ENCODE measurements around the gene RTN4RL1. TPM values are rescaled to one million over a fixed set of nuclear protein-coding genes. Genes with fewer than 3 reads are reported as not detected.
"Not testable (repeated sequence)": the region's sequence is repeated elsewhere in the genome, so short reads cannot be mapped to it uniquely, and the experiment has no call there.

RTN4RL1 gene
- total and polyA plus RNA-seq, 10 donors, result 0.09 to 4.5 (median 1.2) TPM

DNA sequence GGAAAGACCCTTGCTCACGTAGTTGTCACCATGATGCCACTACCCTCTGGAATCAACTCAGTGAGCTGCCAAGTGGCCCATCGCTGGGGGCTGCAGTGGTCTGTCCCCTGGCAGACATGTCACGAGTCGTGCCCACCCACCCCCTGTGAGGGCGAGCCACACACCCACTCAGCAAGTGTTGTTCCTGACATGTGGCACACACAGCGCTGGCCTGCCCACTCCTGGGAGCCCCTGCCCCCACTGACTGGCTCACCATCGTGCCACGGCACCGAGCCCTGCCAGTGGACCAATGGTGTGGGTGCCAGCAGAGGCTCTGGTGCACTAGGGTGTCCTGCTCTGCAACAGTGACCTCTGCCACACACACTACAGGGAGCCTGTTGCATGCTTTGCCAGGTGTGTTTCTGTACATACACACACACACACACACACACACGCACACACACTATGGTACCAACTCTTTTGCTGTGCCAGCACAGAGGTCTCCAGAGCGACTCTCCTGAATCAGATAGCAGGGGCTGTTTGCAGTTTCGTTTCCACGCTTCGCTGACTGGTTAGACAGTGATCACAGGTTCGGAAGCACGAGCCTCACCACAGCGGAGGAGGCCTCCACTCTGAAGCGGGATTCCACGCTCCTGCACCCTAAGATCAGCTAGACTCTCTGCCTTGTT lies 7.7 kb downstream of the RTN4RL1 start:
- TF ChIP-seq POLR2A (IDR thresholded peaks at IDR 0.05), result no peak
- no peak for TF ChIP-seq POLR2AphosphoS5 (IDR thresholded peaks at IDR 0.05)
- TF ChIP-seq, protein P1, sequence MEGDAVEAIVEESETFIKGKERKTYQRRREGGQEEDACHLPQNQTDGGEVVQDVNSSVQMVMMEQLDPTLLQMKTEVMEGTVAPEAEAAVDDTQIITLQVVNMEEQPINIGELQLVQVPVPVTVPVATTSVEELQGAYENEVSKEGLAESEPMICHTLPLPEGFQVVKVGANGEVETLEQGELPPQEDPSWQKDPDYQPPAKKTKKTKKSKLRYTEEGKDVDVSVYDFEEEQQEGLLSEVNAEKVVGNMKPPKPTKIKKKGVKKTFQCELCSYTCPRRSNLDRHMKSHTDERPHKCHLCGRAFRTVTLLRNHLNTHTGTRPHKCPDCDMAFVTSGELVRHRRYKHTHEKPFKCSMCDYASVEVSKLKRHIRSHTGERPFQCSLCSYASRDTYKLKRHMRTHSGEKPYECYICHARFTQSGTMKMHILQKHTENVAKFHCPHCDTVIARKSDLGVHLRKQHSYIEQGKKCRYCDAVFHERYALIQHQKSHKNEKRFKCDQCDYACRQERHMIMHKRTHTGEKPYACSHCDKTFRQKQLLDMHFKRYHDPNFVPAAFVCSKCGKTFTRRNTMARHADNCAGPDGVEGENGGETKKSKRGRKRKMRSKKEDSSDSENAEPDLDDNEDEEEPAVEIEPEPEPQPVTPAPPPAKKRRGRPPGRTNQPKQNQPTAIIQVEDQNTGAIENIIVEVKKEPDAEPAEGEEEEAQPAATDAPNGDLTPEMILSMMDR (IDR thresholded peaks at IDR 0.05 in 8 of 11, conservative IDR thresholded peaks at IDR 0.05 in 3 of 11), result no peak
- Histone ChIP-seq H3K27me3 (replicated peaks in 1 of 7) (peaks cover 0 to 46% (median 0%) of the 10 kb centered on the region in 7 donors), H3K27ac (no peak overlapping the region), H3K4me1 (peaks cover 0 to 27% (median 14%) of the 10 kb centered on the region in 6 donors), H3K9me3 (no peaks in the 10 kb centered on the region), H3K4me3 (no peak overlapping the region), H3K36me3 (no peaks in the 10 kb centered on the region)
- no peak for DNase-seq
- 81 to 92% (median 90%) methylated on average over 12 to 19 of the region's 19 CpGs for WGBS, 5 donors
- intact Hi-C loops (cut with DNase I; ENCODE audit: low total_unique reads), result no loop called here

DNA sequence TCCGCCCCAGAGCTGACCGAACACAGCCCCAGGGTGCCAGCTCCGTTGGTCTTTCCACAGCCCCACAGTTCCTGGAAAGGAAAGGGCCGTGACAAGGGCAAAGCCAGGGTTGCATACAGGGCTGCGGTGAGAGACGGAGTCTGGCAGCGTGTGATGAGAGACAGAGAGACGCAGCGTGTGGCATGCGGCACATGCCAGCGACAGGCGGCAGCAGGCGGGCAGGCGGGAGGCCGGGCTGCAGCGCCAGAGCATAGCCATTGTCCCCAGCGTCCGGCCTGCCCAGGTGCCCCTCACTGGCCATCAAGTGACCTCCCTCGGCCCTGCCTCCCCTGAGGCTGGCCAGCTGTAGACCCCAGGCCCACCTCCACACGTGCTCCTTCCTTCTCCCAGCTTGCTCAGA lies 8.6 kb downstream of the RTN4RL1 start:
- no peak for TF ChIP-seq POLR2A (IDR thresholded peaks at IDR 0.05)
- TF ChIP-seq POLR2AphosphoS5 (IDR thresholded peaks at IDR 0.05), result no peak
- TF ChIP-seq, protein P1 (IDR thresholded peaks at IDR 0.05 in 8 of 11, conservative IDR thresholded peaks at IDR 0.05 in 3 of 11), result no peak
- Histone ChIP-seq H3K4me3 (no peak overlapping the region), H3K27me3 (replicated peaks in 1 of 7) (peaks cover 0 to 50% (median 0%) of the 10 kb centered on the region in 7 donors), H3K4me1 (peaks cover 0 to 29% (median 19%) of the 10 kb centered on the region in 6 donors), H3K36me3 (no peaks in the 10 kb centered on the region), H3K27ac (no peak overlapping the region), H3K9me3 (no peaks in the 10 kb centered on the region)
- intact Hi-C loops (cut with DNase I; ENCODE audit: low total_unique reads), result no loop called here
- no peak for DNase-seq
- whole genome bisulfite sequencing, 5 donors, result 89 to 94% (median 94%) methylated on average over 18 to 20 of the region's 20 CpGs

DNA sequence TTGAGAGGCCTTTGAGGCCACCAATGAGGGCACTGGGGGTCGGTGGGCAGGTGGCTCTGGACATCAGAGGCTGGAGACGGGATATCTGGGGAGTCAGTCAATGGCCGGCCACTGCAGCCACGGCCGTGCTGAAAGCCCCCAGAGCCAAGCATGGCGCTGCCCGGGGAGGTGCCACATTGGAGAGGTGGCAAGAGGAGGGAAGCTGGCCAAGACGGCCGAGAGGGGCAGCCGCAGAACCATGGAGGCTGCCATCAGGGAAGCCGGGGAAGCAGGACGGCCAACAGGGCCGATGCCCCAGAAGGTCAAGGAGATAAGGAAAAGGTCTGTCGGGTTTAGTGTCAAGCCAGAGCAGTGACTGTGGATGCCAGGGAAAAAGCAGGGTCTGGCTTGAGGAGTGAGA lies 9.8 kb downstream of the RTN4RL1 start:
- Histone ChIP-seq H3K27me3 (replicated peaks in 1 of 7) (peaks cover 0 to 55% (median 0%) of the 10 kb centered on the region in 7 donors), H3K4me3 (no peak overlapping the region), H3K36me3 (no peaks in the 10 kb centered on the region), H3K27ac (no peak overlapping the region), H3K9me3 (no peaks in the 10 kb centered on the region), H3K4me1 (peaks cover 0 to 19% (median 12%) of the 10 kb centered on the region in 6 donors)
- no peak for TF ChIP-seq POLR2AphosphoS5 (IDR thresholded peaks at IDR 0.05)
- TF ChIP-seq POLR2A (IDR thresholded peaks at IDR 0.05), result no peak
- TF ChIP-seq, protein P1 (IDR thresholded peaks at IDR 0.05 in 8 of 11, conservative IDR thresholded peaks at IDR 0.05 in 3 of 11), result no peak
- intact Hi-C loops (cut with DNase I; ENCODE audit: low total_unique reads), result no loop called here
- 83 to 92% (median 86%) methylated on average over 14 of the region's 14 CpGs for WGBS, 5 donors
- DNase-seq, result peak; percentile 65

DNA sequence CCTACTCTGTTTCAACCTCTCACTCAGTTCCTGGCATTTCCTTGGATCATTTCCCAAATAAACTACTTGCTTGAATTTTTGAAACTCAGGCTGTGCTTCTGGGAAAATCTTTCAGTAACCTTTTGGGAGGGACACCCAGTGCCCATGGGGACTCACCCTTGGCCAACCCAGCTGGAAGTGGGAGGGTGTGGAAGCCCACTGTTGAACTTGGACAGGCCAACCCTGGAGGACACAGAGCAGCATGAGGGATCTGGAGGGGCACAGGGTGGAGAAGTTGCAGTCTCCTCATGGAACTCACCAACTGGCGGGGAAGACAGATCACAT lies 11.2 kb downstream of the RTN4RL1 start:
- Histone ChIP-seq H3K27ac (no peak overlapping the region), H3K4me1 (peaks cover 0 to 15% (median 8%) of the 10 kb centered on the region in 6 donors), H3K9me3 (no peaks in the 10 kb centered on the region), H3K4me3 (no peak overlapping the region), H3K27me3 (replicated peaks in 1 of 7) (peaks cover 0 to 48% (median 0%) of the 10 kb centered on the region in 7 donors), H3K36me3 (no peaks in the 10 kb centered on the region)
- intact Hi-C loops (cut with DNase I; ENCODE audit: low total_unique reads), result no loop called here
- DNase-seq, result no peak
- TF ChIP-seq, protein P1 (IDR thresholded peaks at IDR 0.05 in 8 of 11, conservative IDR thresholded peaks at IDR 0.05 in 3 of 11), result no peak
- TF ChIP-seq POLR2A (IDR thresholded peaks at IDR 0.05) (no peak), POLR2AphosphoS5 (IDR thresholded peaks at IDR 0.05) (no peak)
- 83 to 100% (median 95%) methylated on average over 1 of the region's 1 CpG for WGBS, 5 donors

DNA sequence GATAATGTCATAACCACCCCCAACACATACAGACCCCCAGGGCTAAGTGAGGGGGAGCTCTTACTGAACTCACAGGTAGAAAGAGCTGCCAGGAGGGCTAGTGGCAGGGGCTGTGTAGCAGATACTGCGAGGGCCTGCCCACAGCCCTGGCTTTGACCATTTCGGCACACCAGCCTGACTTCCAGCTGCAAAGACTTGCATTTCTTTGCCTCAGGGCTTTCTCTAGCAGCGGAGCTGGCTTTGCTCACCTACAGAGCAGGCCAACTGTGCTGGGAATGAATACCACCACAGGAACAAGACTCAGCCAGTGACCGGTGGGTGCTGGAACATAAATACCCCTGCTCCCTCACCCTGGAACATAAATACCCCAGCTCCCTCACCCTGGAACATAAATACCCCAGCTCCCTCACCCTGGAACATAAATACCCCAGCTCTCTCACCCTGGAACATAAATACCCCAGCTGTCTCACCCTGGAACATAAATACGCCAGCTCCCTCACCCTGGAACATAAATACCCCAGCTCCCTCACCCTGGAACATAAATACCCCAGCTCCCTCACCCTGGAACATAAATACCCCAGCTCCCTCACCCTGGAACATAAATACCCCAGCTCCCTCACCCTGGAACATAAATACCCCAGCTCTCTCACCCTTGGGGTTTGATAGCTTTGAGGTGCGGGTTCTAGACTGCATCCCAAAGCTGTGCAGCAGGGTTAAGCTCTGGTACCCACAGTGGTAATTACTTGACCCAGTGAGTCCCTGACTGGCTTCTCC lies 11.7 kb downstream of the RTN4RL1 start:
- H3K9me3 ChIP-seq; DNase-seq; intact Hi-C loops (cut with DNase I; ENCODE audit: low total_unique reads); H3K36me3 ChIP-seq; H3K4me3 ChIP-seq; H3K27ac ChIP-seq: not testable (repeated sequence)
- WGBS, 5 donors, result 91 to 99% (median 97%) methylated on average over 6 of the region's 6 CpGs
- H3K4me1 ChIP-seq, result peaks cover 0 to 15% (median 8%) of the 10 kb centered on the region in 6 donors
- H3K27me3 ChIP-seq (replicated peaks in 1 of 7), result peaks cover 0 to 43% (median 0%) of the 10 kb centered on the region in 7 donors

Measured in spleen (tissue), 11 donors.